Measurements from ENCODE around the gene MRPS11. TPM values are rescaled to one million over a fixed set of nuclear protein-coding genes. Genes with fewer than 3 reads are reported as not detected.
"Not testable (repeated sequence)": the region's sequence is repeated elsewhere in the genome, so short reads cannot be mapped to it uniquely, and the experiment has no call there.

MRPS11 gene
- total RNA-seq, 1 donor: 28.8 TPM

DNA sequence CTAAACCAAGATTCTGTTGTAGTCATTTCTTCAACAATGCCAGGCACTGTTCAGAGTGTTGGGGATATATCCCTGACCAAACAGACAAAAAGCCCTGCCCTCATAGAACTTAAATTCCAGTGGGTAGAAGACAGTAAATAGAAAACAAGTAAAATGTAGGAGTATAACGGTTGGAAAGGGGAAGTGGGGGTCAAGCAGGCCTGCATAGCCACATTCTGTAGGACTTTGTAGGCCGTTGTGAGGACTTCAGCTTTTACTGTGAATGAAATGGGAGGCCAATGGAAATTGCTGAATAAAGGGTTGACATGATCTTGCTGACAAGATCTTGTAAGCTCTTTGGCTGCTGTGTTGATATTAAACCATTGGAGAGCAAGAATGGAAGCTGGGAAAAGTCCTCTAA, 1.8 kb downstream of the MRPS11 start:
- DNase-seq (ENCODE audit: low read depth): no peak
- no peak overlapping the region for H3K4me3 ChIP-seq (ENCODE audit: low read depth, low read length)

DNA sequence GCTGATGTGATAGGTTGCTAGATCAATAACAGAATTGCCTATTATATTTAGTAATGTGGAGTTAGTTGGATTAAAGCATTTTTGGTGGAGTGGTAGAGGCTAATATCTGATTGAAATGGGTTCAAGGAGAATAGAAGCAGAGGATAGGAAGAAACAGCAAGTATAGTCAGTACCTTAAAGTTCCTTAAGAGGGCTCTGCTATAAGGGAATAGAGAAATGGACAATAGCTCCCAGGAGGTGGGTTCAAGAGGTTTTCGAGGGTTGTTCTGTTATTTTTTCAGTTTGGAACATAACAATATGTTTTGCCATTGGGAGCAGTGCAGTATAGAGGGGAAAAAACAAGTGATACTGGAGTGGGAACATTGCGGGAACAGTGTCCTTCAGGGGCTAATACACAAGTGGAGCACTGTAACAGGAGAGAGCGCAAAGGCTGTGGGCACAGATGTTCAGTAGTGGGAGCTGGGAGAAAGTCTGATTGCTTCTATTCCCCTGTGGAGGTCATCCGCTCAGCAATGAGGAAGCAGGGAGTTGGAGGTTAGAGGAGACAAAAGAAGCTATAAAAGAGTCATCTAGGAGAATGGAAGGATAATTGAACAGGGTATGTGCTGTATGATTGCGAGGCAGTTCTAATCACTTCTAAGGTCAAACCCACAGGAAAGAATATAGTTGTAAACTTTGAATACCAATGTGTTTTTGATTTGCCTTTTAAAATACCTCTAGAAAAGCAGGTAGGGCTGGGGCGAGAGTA, 3.3 kb downstream of the MRPS11 start:
- TF ChIP-seq, protein P1, sequence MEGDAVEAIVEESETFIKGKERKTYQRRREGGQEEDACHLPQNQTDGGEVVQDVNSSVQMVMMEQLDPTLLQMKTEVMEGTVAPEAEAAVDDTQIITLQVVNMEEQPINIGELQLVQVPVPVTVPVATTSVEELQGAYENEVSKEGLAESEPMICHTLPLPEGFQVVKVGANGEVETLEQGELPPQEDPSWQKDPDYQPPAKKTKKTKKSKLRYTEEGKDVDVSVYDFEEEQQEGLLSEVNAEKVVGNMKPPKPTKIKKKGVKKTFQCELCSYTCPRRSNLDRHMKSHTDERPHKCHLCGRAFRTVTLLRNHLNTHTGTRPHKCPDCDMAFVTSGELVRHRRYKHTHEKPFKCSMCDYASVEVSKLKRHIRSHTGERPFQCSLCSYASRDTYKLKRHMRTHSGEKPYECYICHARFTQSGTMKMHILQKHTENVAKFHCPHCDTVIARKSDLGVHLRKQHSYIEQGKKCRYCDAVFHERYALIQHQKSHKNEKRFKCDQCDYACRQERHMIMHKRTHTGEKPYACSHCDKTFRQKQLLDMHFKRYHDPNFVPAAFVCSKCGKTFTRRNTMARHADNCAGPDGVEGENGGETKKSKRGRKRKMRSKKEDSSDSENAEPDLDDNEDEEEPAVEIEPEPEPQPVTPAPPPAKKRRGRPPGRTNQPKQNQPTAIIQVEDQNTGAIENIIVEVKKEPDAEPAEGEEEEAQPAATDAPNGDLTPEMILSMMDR (IDR thresholded peaks at IDR 0.05; ENCODE audit: insufficient read depth, low read length): no peak
- no peak overlapping the region for H3K4me3 ChIP-seq (ENCODE audit: low read depth, low read length)
- DNase-seq (ENCODE audit: low read depth): no peak

More for the DNA sequence above, 1.8 kb downstream of the MRPS11 start:
- TF ChIP-seq, protein P1 (IDR thresholded peaks at IDR 0.05; ENCODE audit: insufficient read depth, low read length): no peak

DNA sequence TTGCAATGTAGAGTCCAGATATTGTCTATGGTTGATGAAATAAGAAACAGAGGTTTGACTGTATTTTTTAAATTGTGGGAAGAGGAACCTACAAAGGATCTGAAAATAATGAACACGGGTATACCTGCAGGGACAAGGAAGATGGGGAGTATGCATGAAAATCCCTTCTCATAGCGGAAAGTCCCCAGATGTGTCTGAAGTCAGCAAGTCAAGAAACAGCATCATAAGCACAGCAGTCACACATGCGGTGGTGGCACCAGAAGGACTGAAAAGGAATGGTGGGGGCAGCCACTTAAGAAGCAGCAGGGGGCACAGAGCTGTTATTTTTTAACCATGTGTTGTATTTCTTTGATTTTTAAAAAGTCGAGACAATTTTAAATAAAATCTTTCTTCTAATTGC, 4.7 kb downstream of the MRPS11 start:
- no peak overlapping the region for H3K4me3 ChIP-seq (ENCODE audit: low read depth, low read length)
- no peak for DNase-seq (ENCODE audit: low read depth)
- TF ChIP-seq, protein P1 (IDR thresholded peaks at IDR 0.05; ENCODE audit: insufficient read depth, low read length): no peak

DNA sequence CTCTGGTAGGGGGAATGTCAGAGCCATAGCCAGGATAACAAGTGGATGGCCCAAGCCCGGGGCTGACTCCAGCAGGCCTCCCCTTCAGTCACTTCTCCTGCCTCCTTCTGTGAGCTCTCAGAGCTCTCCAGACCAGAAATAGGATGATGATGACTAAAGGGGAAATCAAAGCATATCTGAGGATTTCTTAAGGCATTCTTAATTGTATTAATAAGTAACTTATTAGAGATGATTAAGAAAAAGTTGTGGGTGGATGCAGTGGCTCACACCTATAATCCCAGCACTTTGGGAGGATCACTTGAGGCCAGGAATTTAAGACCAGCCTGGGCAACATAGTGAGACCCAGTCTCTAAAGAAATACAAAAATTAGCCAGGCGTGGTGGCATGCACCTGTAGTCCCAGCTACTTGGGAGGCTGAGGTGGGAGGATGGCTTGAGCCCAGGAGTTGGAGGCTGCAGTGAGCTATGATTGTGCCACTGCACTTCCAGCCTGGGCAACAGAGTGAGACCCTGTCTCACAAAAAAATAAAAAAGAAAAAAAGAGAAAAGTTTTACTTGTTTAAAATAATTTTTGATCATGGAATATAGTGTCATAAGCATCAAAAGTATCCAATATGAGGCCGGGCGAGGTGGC, 6.3 kb downstream of the MRPS11 start:
- H3K4me3 ChIP-seq (ENCODE audit: low read depth, low read length); DNase-seq (ENCODE audit: low read depth): not testable (repeated sequence)

DNA sequence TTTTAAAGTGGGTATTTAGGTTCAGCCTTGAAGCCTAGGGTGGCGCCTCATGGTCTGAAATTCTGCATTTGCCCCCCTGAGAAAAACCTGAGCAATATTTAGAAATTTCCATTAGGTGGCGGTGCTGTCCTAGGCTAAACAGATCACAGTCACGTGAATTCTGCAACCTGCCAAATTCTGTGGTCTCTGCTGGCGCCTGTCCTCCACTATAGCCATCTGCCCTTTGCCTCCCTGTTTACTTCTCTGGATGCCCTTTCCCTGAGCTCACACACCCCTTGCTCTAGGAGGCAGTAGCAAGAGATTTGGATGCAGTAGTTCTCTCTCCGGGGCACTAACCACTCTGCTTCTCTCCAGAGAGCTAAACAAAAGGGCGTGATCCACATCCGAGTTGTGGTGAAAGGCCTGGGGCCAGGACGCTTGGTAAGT, 9.1 kb downstream of the MRPS11 start:
- TF ChIP-seq, protein P1 (IDR thresholded peaks at IDR 0.05; ENCODE audit: insufficient read depth, low read length): peak; percentile 64
- H3K4me3 ChIP-seq (ENCODE audit: low read depth, low read length): no peak overlapping the region
- peak; percentile 74 for DNase-seq (ENCODE audit: low read depth)

DNA sequence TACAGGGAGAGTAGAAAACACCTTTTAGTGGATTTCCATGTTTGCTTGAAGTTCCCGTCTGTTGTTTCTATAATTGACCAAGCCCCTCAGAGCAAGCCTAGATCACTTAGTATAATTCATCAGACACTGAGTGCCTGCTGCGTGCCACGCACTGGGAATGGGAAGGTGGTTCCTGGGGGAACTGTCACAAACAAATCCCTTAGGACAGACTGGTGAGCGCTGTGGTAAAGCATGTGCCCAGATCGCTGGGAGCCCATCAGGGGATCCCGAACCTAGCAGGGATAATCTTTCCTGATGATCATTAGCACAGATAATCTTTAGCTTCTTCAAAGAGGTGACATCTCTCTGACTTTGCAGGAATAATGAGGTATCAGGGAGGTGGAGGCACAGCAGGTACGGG, 9.6 kb downstream of the MRPS11 start:
- TF ChIP-seq, protein P1 (IDR thresholded peaks at IDR 0.05; ENCODE audit: insufficient read depth, low read length): no peak
- H3K4me3 ChIP-seq (ENCODE audit: low read depth, low read length): no peak overlapping the region
- DNase-seq (ENCODE audit: low read depth): no peak

DNA sequence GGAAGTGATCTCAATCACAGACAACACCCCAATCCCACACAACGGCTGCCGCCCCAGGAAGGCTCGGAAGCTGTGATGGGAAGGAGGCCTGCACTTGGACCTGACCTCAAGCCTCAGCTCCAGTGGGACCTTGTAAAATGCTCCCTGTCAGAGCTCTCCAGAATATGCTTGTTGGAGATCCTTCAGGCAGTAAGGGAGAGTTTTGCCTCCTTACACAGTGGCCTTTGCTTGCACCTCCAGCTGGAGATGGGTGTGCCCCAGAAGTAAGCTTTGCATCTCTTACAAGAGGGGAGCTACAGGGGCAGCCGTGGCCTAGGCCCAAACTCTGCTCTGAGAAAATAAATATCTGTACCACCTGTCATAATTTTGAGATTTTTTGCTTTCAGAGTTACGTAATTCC, 10.4 kb downstream of the MRPS11 start:
- no peak for DNase-seq (ENCODE audit: low read depth)
- TF ChIP-seq, protein P1 (IDR thresholded peaks at IDR 0.05; ENCODE audit: insufficient read depth, low read length): no peak
- H3K4me3 ChIP-seq (ENCODE audit: low read depth, low read length): no peak overlapping the region

Measured in fibroblast of the aortic adventitia (primary cell).